GM19025 (cell line): ENCODE measurements around the gene SORCS2.

Source experiments
- ATAC-seq: cut with Tn5 transposase; IDR thresholded peaks from one replicate; pipeline ENCODE4 v1.9.1; 2021; ENCODE audit warnings: mild to moderate bottlenecking, low read depth, moderate library complexity; ENCODE audit not compliant: unreplicated experiment

The SORCS2 gene

GRCh38 chr4:7299010-7299907 lies 106.9 kb downstream of the SORCS2 start:
- ATAC-seq: no peak

- no peak for ATAC-seq
These were observed 107.8 kb downstream of the SORCS2 start for GRCh38 chr4:7299908-7300710.

GRCh38 chr4:7300711-7301095 lies 108.4 kb downstream of the SORCS2 start:
- no peak for ATAC-seq

- no peak for ATAC-seq
These were observed 108.9 kb downstream of the SORCS2 start for GRCh38 chr4:7301126-7301785.

GRCh38 chr4:7301846-7302630 lies 109.7 kb downstream of the SORCS2 start:
- no peak for ATAC-seq

GRCh38 chr4:7302781-7303404 lies 110.6 kb downstream of the SORCS2 start:
- no peak for ATAC-seq

- ATAC-seq: no peak
These were observed 111.2 kb downstream of the SORCS2 start for GRCh38 chr4:7303561-7303960.

GRCh38 chr4:7304436-7304835 lies 112.1 kb downstream of the SORCS2 start:
- no peak for ATAC-seq

- ATAC-seq: no peak
These were observed 114.0 kb downstream of the SORCS2 start for GRCh38 chr4:7306021-7306965.

- ATAC-seq: no peak
These were observed 114.6 kb downstream of the SORCS2 start for GRCh38 chr4:7306986-7307385.

- ATAC-seq: no peak
These were observed 115.2 kb downstream of the SORCS2 start for GRCh38 chr4:7307394-7308099.

GRCh38 chr4:7309181-7309580 lies 116.8 kb downstream of the SORCS2 start:
- ATAC-seq: no peak

- no peak for ATAC-seq
These were observed 117.5 kb downstream of the SORCS2 start for GRCh38 chr4:7309636-7310390.

- no peak for ATAC-seq
These were observed 118.1 kb downstream of the SORCS2 start for GRCh38 chr4:7310451-7310850.

- no peak for ATAC-seq
These were observed 118.9 kb downstream of the SORCS2 start for GRCh38 chr4:7311205-7311604.

- ATAC-seq: no peak
These were observed 120.4 kb downstream of the SORCS2 start for GRCh38 chr4:7312691-7313090.

- no peak for ATAC-seq
These were observed 121.0 kb downstream of the SORCS2 start for GRCh38 chr4:7313347-7313811.
